Upper lobe of left lung (tissue), 4 donors: ENCODE measurements around the gene SMYD3.

Experiments used
- POLR2AphosphoS5 ChIP-seq, 2 donors: sonication (generic); formaldehyde crosslinking; IDR thresholded peaks; one replicate each; pipeline ENCODE4 v1.5.1; 2017; ENCODE audit warnings: antibody characterized with exemption in 2 of 2
- TF ChIP-seq, protein P1 (sequence below), 6 experiments: fragments of 450-650 bp in 4 of 6; fragments of 200-600 bp in 2 of 6; sonication (generic) in 2 of 6; IDR thresholded peaks; one replicate each; pipeline ENCODE4 v1.5.1; 2016 to 2019; ENCODE audit warnings: antibody characterized with exemption in 6 of 6

GRCh38 chr1:246092136-246092535 is 414.9 kb downstream of the SMYD3 start:
- TF ChIP-seq, protein P1, sequence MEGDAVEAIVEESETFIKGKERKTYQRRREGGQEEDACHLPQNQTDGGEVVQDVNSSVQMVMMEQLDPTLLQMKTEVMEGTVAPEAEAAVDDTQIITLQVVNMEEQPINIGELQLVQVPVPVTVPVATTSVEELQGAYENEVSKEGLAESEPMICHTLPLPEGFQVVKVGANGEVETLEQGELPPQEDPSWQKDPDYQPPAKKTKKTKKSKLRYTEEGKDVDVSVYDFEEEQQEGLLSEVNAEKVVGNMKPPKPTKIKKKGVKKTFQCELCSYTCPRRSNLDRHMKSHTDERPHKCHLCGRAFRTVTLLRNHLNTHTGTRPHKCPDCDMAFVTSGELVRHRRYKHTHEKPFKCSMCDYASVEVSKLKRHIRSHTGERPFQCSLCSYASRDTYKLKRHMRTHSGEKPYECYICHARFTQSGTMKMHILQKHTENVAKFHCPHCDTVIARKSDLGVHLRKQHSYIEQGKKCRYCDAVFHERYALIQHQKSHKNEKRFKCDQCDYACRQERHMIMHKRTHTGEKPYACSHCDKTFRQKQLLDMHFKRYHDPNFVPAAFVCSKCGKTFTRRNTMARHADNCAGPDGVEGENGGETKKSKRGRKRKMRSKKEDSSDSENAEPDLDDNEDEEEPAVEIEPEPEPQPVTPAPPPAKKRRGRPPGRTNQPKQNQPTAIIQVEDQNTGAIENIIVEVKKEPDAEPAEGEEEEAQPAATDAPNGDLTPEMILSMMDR (IDR thresholded peaks at IDR 0.05), result no peak
- no peak for TF ChIP-seq POLR2AphosphoS5 (IDR thresholded peaks at IDR 0.05)
